ENCODE results near the gene KANTR. TPM values are rescaled to one million over a fixed set of nuclear protein-coding genes. Genes with fewer than 3 reads are reported as not detected.

The KANTR gene
- total RNA-seq, 1 donor from 2014 or later, result 3.1 TPM

DNA sequence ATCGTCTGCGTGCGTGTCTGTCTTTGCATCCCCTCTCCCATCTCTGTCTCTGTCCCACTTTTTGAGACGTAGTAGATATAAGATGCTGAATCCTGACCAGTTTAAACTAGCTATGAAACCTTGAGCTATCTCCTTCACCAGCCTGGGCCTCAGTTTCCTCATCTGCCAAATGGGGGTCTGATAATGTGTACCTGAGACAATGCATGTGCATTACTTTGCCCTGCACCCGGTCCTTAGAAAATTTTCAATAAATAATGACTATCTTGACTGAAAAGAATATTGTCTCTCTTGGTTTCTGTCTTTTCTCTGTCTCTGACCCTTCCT lies 602 bp downstream of the KANTR start:
- peak overlapping the region; percentile 74 for H3K4me3 ChIP-seq (ENCODE audit: low read depth, low read length)
- DNase-seq (ENCODE audit: low read depth), result no peak
- TF ChIP-seq CTCF (conservative IDR thresholded peaks at IDR 0.05; ENCODE audit: low read depth, low read length), result no peak

DNA sequence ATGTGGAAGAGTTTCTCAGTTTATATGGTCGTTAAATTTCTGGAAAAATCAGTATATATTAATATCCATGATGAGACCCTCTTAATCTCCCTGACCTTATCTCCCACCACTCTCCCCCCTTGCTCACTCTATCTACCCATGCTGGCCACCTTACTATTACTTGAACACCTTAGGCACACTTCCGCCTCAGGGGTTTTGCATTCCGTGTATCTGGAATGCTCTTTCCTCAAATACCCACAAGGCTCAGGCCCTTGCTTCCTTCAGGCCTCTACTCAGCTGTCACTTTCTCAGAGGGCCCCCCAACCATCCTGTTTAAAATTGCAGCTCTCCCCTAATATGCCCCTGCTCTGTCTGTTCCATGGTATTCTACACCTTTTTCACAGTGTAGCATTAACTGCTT lies 1.9 kb downstream of the KANTR start:
- no peak overlapping the region for H3K4me3 ChIP-seq (ENCODE audit: low read depth, low read length)
- TF ChIP-seq CTCF (conservative IDR thresholded peaks at IDR 0.05; ENCODE audit: low read depth, low read length), result no peak
- DNase-seq (ENCODE audit: low read depth), result no peak

- DNase-seq (ENCODE audit: low read depth), result no peak
Observed at GRCh38 chrX:53114864-53115549, 21.1 kb downstream of the KANTR start.

GRCh38 chrX:53115550-53115874 lies 21.6 kb downstream of the KANTR start:
- H3K4me3 ChIP-seq (ENCODE audit: low read depth, low read length), result no peak overlapping the region
- DNase-seq (ENCODE audit: low read depth), result no peak
- TF ChIP-seq CTCF (conservative IDR thresholded peaks at IDR 0.05; ENCODE audit: low read depth, low read length), result no peak

More at GRCh38 chrX:53114864-53115549, 21.1 kb downstream of the KANTR start:
- no peak for TF ChIP-seq CTCF (conservative IDR thresholded peaks at IDR 0.05; ENCODE audit: low read depth, low read length)
- no peak overlapping the region for H3K4me3 ChIP-seq (ENCODE audit: low read depth, low read length)

- no peak overlapping the region for H3K4me3 ChIP-seq (ENCODE audit: low read depth, low read length)
- no peak for DNase-seq (ENCODE audit: low read depth)
- no peak for TF ChIP-seq CTCF (conservative IDR thresholded peaks at IDR 0.05; ENCODE audit: low read depth, low read length)
Observed at GRCh38 chrX:53116101-53116500, 22.2 kb downstream of the KANTR start.

DNA sequence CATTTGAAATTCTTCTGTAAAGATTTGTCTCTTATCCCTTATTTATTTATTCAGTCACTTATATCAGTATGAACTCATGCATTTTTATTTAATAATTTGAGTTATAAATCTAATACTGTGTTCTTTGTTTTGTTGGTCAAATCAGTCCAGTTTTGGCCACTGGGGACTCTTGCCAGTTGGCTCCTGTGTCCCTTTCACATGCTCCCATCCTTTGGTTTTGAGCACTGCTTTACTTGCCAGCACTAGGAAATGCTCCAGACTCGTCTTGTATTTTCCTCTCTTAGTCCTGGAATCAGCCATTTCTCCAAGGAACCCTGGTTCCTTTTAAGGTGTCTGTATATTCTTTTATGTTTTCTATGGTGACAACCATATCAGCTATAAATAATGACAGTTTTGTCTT lies 28.1 kb downstream of the KANTR start:
- no peak for DNase-seq (ENCODE audit: low read depth)
- H3K4me3 ChIP-seq (ENCODE audit: low read depth, low read length), result no peak overlapping the region
- no peak for TF ChIP-seq CTCF (conservative IDR thresholded peaks at IDR 0.05; ENCODE audit: low read depth, low read length)

GRCh38 chrX:53125506-53125905 lies 31.6 kb downstream of the KANTR start:
- no peak for DNase-seq (ENCODE audit: low read depth)
- H3K4me3 ChIP-seq (ENCODE audit: low read depth, low read length), result no peak overlapping the region

More at GRCh38 chrX:53125506-53125905, 31.6 kb downstream of the KANTR start:
- TF ChIP-seq CTCF (conservative IDR thresholded peaks at IDR 0.05; ENCODE audit: low read depth, low read length), result no peak
